ENCODE results near the gene CMTM3.
"Not testable (repeated sequence)": the region's sequence is repeated elsewhere in the genome, so short reads cannot be mapped to it uniquely, and the experiment has no call there.

Gene CMTM3

GRCh38 chr16:66610111-66610820 is 5.8 kb downstream of the CMTM3 start:
- DNase-seq: no peak

GRCh38 chr16:66611911-66612310 is 7.4 kb downstream of the CMTM3 start:
- not testable (repeated sequence) for DNase-seq

- DNase-seq: no peak
Measured at GRCh38 chr16:66612422-66612821, 7.9 kb downstream of the CMTM3 start.

- DNase-seq: no peak
Measured at GRCh38 chr16:66614161-66614802, 9.8 kb downstream of the CMTM3 start.

- DNase-seq: no peak
Measured at GRCh38 chr16:66616169-66616568, 11.7 kb downstream of the CMTM3 start.

- no peak for DNase-seq
Measured at GRCh38 chr16:66616592-66616991, 12.1 kb downstream of the CMTM3 start.

- no peak for DNase-seq
Measured at GRCh38 chr16:66617010-66617434, 12.5 kb downstream of the CMTM3 start.

- no peak for DNase-seq
Measured at GRCh38 chr16:66617728-66618127, 13.2 kb downstream of the CMTM3 start.

- no peak for DNase-seq
Measured at GRCh38 chr16:66618588-66619375, 14.3 kb downstream of the CMTM3 start.

- DNase-seq: no peak
Measured at GRCh38 chr16:66619534-66620428, 15.3 kb downstream of the CMTM3 start.

- no peak for DNase-seq
Measured at GRCh38 chr16:66620429-66620795, 15.9 kb downstream of the CMTM3 start.

GRCh38 chr16:66621973-66622372 is 17.5 kb downstream of the CMTM3 start:
- no peak for DNase-seq

- DNase-seq: no peak
Measured at GRCh38 chr16:66622863-66623262, 18.4 kb downstream of the CMTM3 start.

GRCh38 chr16:66623755-66624154 is 19.3 kb downstream of the CMTM3 start:
- DNase-seq: no peak

- DNase-seq: not testable (repeated sequence)
Measured at GRCh38 chr16:66627611-66628378, 23.3 kb downstream of the CMTM3 start.

GRCh38 chr16:66629856-66630255 is 25.4 kb downstream of the CMTM3 start:
- no peak for DNase-seq

GRCh38 chr16:66630561-66631260 is 26.2 kb downstream of the CMTM3 start:
- DNase-seq: not testable (repeated sequence)

GRCh38 chr16:66631558-66631957 is 27.1 kb downstream of the CMTM3 start:
- not testable (repeated sequence) for DNase-seq

GRCh38 chr16:66634527-66635196 is 30.2 kb downstream of the CMTM3 start:
- DNase-seq: no peak

- DNase-seq: no peak
Measured at GRCh38 chr16:66635406-66635805, 30.9 kb downstream of the CMTM3 start.

- DNase-seq: no peak
Measured at GRCh38 chr16:66636199-66636598, 31.7 kb downstream of the CMTM3 start.
